ENCODE measurements around the gene CASP9.
A peak's percentile ranks its signal among the peaks of the same experiment; 100 is the strongest.

The CASP9 gene

GRCh38 chr1:15524021-15524282 lies at the start of gene CASP9:
Gene CASP9, minus strand, starts transcription at chr1:15524215. Its CDS starts 15 bp downstream, at chr1:15524200.
- no peak for DNase-seq

GRCh38 chr1:15573477-15573876 lies 49.5 kb upstream of the CASP9 start:
- no peak for DNase-seq

- DNase-seq = no peak
Measured at GRCh38 chr1:15571266-15571665, 47.3 kb upstream of the CASP9 start.

GRCh38 chr1:15570861-15571260 lies 46.8 kb upstream of the CASP9 start:
- DNase-seq = no peak

- no peak for DNase-seq
Measured at GRCh38 chr1:15568387-15569073, 44.5 kb upstream of the CASP9 start.

GRCh38 chr1:15559189-15559810 lies 35.3 kb upstream of the CASP9 start:
- DNase-seq = no peak

GRCh38 chr1:15558516-15558915 lies 34.5 kb upstream of the CASP9 start:
- no peak for DNase-seq

GRCh38 chr1:15557594-15557993 lies 33.6 kb upstream of the CASP9 start:
- DNase-seq = no peak

- no peak for DNase-seq
Measured at GRCh38 chr1:15557008-15557407, 33.0 kb upstream of the CASP9 start.

- no peak for DNase-seq
Measured at GRCh38 chr1:15550573-15550972, 26.6 kb upstream of the CASP9 start.

GRCh38 chr1:15546641-15547040 lies 22.6 kb upstream of the CASP9 start:
- no peak for DNase-seq

GRCh38 chr1:15543589-15544568 lies 19.9 kb upstream of the CASP9 start:
- no peak for DNase-seq

GRCh38 chr1:15543251-15543588 lies 19.2 kb upstream of the CASP9 start:
- no peak for DNase-seq

GRCh38 chr1:15542388-15543250 lies 18.6 kb upstream of the CASP9 start:
- DNase-seq = no peak

GRCh38 chr1:15541231-15541792 lies 17.3 kb upstream of the CASP9 start:
- no peak for DNase-seq

- no peak for DNase-seq
Measured at GRCh38 chr1:15540186-15540585, 16.2 kb upstream of the CASP9 start.

GRCh38 chr1:15538771-15539170 lies 14.8 kb upstream of the CASP9 start:
- no peak for DNase-seq

GRCh38 chr1:15531682-15532081 lies 7.7 kb upstream of the CASP9 start:
- DNase-seq = no peak

- DNase-seq = no peak
Measured at GRCh38 chr1:15531003-15531402, 7.0 kb upstream of the CASP9 start.

GRCh38 chr1:15526490-15527339 lies 2.7 kb upstream of the CASP9 start, which contains the start of gene DNAJC16:
Gene DNAJC16, plus strand, starts transcription at chr1:15526848. Its CDS starts 2,258 bp downstream, at chr1:15529106.
- peak; percentile 99 for DNase-seq

- no peak for DNase-seq
Measured at GRCh38 chr1:15526021-15526489, 2.0 kb upstream of the CASP9 start.

All from CD4-positive, alpha-beta T cell treated with Interleukin-10 for 1 hour (primary cell).